Fibroblast of peridontal ligament (primary cell): ENCODE data around the gene CACNA1I.

Experiments
- DNase-seq: peaks from one replicate; pipeline ENCODE4 v3.0.0-alpha.2; 2010; ENCODE audit errors: extremely low read depth

The CACNA1I gene

GRCh38 chr22:39535831-39536449 lies 34.6 kb upstream of the CACNA1I start:
- no peak for DNase-seq

GRCh38 chr22:39536711-39537110 lies 33.8 kb upstream of the CACNA1I start:
- no peak for DNase-seq

- no peak for DNase-seq
Measured at GRCh38 chr22:39537975-39538374, 32.6 kb upstream of the CACNA1I start.

DNA sequence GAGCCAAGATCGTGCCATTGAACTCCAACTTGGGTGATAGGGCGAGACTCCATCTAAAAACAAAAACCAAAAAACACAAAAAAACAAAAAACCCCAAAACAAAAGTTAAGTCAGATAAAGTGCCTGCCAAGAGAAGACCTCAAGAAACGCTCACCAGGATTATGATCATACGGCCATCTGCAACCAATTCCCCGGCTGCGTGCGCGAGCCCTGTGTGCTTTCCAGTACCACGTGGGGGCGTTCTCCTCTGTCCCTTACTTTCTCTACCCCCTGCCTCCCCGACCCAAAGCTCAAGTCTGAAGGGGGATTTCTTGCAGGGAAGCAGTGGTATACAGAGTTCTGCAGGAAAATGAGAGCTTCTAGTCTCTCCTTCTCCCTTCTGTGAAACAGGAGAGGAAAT lies 27.5 kb upstream of the CACNA1I start:
- DNase-seq: peak; percentile 41

GRCh38 chr22:39545386-39546365 lies 24.9 kb upstream of the CACNA1I start:
- DNase-seq: no peak

GRCh38 chr22:39546889-39547586 lies 23.5 kb upstream of the CACNA1I start:
- peak; percentile 54 for DNase-seq

- no peak for DNase-seq
Measured at GRCh38 chr22:39547587-39547947, 23.0 kb upstream of the CACNA1I start.

DNA sequence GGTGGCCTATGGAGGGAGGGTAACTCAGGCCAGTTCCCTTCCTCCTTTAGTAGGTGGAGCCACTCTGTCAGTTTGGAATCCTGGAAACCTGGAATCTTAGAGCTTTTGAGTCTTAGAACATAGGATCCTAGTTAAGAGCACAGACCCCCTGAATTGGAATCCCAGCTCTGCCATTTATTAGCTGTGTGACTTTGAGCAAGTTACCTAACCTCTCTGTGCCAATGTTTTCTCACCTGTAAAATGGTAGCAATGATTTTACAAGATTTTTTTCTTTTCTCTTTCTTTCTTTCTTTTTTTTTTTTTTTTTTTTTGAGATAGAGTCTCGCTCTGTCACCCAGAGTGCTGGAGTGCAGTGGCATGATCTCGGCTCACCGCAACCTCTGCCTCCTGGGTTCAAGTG lies 17.1 kb upstream of the CACNA1I start:
- no peak for DNase-seq

DNA sequence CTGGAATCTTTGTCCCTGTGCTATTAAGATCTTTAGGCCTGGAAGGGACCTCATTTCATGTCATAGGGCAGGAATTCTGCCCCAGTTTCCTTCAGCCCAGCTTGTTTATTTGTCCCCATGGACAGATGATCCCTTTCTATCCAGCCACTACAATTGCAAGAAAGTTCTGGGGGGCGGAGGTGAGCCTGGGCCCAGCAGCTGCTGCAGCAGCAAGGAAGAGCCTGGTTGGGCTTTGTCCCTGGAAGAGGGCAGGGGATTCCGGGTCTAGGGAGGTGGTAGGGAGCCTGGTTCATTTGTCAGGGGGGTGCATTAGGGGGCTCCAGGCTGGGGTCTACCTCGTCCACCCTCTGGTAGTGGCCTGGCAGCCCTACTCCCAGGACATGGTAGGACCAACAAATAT lies 16.4 kb upstream of the CACNA1I start:
- no peak for DNase-seq

- no peak for DNase-seq
Measured at GRCh38 chr22:39556970-39557841, 13.3 kb upstream of the CACNA1I start.

- no peak for DNase-seq
Measured at GRCh38 chr22:39558254-39558727, 12.3 kb upstream of the CACNA1I start.

DNA sequence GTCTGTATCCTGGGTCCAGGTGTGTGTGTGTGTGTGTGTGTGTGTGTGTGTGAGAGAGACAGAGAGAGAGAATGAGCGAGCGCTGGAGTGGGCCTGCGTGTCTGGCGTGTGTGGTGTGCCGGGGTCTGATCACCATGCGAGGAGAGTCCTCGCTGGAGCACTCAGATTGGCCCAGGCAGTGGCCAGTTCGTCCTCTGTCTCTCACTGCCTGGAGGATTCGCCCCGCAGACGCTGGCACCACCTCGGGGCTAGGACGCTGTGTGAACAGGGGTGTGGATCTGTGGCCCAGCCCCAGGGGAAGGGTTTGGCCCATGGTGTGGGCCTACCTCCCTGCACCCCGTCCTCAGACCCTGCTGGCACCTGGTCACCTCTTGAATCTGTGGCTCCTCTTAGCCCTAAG lies 11.6 kb upstream of the CACNA1I start:
- DNase-seq: no peak

DNA sequence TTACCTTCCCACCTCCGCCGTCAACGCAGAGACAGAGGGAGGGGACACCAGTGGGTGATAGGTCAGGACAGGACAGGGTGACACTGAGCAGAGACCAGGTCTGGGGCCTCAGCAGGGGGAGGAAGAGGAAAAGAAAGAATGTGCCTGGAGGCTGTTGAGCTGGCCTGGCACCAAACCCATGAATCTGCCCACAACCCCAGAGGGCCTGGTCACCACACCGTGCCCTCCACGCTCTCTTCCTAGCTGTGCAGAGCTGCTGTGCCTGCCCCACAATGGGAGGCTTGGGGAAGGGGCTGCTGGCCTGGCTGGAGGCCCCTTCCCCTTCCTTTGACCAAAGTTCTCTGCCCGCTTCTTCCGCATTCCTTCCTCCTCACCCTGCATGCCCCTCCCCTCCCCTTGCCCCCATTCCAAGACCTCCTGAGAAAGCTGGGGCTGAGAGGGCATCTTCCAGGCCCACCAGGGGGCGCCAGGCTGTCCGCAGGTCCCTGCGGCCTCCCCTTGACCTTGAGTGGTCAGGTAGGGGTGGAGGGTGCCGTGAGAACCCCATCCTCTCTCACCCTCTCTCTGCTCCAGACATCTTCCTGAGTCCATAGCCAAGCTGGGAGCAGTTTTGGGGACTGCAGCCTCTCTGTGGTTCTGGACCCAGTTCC lies 11.0 kb upstream of the CACNA1I start:
- DNase-seq: no peak

DNA sequence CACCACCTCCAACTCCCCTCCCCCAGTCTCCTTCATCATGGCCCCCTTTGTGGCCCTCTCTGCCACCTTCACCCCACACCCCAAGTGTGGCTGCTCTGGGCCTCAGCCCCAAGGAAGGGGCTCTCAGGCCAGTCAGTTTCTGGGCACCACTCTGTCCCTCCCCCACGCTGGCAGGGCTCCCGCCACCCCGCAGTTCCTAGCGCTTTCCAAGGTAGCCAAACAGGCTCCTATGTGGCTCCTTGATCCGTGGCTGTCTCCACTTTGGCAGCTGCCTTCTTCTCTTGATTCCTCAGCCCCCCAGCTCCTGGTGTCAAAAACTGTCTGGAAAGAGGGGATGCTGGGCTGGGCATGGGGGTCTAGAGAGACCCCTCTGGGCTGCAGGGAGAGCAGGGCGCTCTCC lies 10.4 kb upstream of the CACNA1I start:
- no peak for DNase-seq

- DNase-seq: no peak
Measured at GRCh38 chr22:39562839-39563489, 7.6 kb upstream of the CACNA1I start.

DNA sequence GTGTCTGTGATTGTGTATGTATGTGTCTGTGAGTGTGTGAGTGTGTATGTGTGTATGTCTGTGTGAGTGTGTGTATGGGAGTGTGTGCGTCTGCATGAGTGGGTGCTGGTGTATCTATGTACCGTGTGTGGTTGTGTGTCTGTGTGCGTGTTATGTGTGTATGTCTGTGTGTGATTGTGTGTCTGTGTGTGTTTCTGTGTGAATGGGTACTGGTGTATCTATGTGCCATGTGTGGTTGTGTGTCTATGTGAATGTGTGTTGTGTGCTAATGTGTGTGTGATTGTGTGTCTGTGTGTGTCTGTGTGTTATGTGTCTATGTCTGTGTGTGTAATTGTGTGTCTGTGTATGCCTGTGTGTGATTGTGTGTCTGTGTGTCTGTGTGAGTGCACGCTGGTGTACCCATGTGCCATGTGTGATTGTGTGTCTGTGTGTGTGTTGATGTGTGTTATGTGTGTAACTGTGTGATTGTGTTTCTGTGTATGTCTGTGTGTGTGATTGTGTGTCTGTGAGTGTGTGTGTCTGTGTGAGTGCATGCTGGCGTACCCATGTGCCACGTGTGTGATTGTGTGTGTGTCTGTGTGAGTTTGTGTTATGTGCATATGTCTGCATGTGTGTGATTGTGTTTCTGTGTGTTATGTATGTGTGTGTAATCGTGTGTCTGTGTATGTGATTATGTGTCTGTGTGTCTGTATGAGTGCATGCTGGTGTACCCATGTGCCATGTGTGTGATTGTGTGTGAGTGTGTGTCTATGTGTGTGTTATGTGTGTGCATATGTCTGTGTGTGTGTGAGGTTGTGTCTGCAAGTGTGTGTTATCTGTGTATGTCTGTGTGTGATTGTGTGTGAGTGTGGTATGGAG lies 6.8 kb upstream of the CACNA1I start:
- DNase-seq: no peak

DNA sequence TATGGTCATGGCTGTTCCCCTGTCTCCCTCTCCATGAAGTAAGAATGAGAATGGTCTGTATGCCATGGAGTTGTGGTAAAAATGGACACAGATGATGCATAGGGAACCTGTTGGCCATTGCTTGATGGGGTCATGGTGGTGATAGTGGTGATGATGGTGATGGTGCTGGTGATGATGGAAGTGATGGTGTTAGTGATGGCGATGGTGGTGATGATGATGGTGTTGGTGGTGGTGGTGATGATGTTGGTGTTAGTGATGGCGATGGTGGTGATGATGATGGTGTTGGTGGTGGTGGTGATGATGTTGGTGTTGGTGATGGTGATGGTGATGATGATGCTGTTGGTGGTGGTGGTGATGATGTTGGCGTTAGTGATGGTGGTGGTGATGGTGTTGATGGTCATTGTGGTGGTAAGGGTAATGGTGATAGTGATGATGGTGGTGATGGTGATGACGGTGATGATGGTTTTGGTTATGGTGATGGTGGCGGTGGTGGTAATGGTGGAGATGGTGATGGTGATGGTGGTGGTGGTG lies 5.1 kb upstream of the CACNA1I start:
- DNase-seq: no peak

DNA sequence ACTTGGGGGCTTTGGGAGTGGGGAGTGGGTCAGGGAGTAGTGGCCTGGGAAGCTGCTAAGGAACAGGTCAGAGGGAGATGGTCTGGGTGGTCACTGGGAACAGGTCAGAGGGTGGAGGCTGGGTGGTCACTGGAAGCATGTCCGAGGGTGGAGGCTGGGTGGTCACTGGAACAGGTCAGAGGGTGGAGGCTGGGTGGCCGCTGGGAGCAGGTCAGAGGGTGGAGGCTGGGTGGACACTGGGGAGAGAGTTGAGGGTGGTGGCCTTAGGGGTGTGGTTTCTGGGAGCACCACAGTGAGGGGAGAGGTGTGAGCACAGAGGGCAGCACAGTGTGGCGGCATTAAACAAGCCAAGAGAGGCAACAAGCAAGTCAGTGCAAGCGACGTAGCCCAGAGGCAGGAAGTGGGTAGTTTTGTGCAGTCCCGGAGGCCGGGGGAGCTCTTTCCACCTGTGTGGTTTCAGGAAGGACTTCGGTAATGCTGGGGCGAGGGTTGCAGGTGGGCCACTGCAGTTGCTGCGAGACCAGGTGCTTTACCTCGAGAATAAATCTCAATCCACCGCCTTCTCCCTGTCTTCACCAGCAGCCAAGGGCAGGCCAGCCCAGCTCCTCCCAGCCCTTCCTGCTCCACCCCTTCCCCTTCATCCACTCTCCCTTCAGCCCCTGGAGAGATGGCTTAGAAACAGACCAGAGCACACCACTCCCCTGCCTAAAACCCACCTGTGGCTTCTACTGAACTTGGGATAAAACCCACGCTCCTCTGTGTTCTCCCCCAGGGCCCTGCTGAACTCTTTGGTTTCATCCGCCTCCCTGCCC lies 3.2 kb upstream of the CACNA1I start:
- DNase-seq: no peak
